Mononuclear cell (primary cell): ENCODE measurements around the gene LINGO1. TPM values are rescaled to one million over a fixed set of nuclear protein-coding genes. Genes with fewer than 3 reads are reported as not detected.

Experiments used
- H3K27me3 ChIP-seq: 2 replicates; pipeline ENCODE4 v1.6.0; 2011; ENCODE audit warnings: low read length, control low read depth; ENCODE audit not compliant: insufficient read depth
- H3K4me1 ChIP-seq: 2 replicates; pipeline ENCODE4 v1.5.1; 2011; ENCODE audit warnings: mild to moderate bottlenecking, low read length, control low read depth; ENCODE audit not compliant: insufficient read depth
- H3K4me3 ChIP-seq: 2 replicates; pipeline ENCODE4 v1.5.1; 2011; ENCODE audit warnings: mild to moderate bottlenecking, low read length, moderate library complexity
- H3K9me3 ChIP-seq: 2 replicates; pipeline ENCODE4 v1.5.1; 2011; ENCODE audit warnings: low read depth, mild to moderate bottlenecking, control low read depth, low read length
- total RNA-seq: library from RNA; depleted of rRNA; stranded (reverse); fragments of >200 nt; gene quantifications from one replicate; pipeline ENCODE4 v1.2.3, GENCODE V29; 2012

Gene LINGO1
- total RNA-seq, 1 donor = not detected

DNA sequence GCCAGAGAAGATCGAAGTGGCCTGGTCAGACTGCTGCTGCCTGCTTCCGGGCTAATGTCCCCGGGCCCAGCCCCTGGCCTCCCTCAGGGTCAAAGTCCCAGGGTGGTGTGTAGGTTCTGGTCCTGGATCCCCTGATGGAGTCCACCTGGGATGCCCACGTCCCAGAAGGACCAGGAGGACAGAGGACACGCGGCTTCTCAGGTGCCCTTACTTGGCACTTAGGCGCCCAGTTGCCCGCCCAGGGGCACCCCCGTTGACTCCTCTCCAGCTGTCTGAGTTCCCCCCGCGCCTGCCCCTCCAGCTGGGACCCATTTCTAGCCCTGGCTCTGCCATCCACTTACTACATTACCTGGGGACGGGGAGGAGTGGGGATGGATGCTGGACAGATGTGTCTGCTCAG, 44.6 kb downstream of the LINGO1 start:
- Histone ChIP-seq H3K4me3 (no peak overlapping the region), H3K4me1 (no peaks in the 10 kb centered on the region), H3K9me3 (no peaks in the 10 kb centered on the region), H3K27me3 (no peaks in the 10 kb centered on the region)

DNA sequence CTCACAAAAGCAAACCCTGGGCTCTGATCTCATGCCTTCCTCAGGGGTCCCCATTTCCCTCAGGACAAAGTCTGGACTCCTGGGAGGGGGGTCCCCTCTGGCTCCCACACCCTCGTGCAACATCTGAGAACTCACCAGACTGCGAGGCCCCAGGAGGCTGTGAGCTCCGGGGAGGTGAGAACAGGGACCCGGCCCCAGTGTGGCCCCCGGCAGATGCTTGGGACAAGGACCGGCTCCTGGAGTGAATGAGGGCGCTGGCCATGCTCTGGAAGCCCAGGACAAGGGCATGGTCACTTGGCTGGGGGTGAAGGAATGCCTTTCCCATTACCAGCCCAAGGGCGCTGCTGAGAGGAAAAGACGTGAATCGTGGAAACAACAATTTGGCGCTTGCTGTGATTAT, 48.0 kb downstream of the LINGO1 start:
- Histone ChIP-seq H3K27me3 (no peaks in the 10 kb centered on the region), H3K4me3 (no peak overlapping the region), H3K9me3 (no peaks in the 10 kb centered on the region), H3K4me1 (no peaks in the 10 kb centered on the region)

DNA sequence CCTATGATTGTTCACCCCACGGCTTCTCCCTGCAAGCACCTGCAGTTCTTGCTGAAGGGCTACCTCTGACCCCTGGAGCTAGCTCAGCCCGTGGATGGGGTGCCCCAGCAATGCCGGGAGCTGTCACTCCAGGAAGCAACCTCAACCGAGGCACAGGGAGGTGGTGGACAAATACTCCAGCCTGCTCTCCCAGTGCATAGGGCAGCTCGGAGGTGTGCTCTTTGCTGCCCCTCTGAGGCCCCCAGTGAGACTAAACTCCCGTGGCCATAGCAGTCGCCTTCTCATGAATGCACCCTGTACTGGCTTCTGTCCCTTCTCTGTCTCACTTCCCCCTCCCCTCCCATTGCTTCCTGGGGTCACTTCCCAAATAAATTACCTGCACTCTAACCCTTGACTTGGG, 48.5 kb downstream of the LINGO1 start:
- Histone ChIP-seq H3K9me3 (no peaks in the 10 kb centered on the region), H3K27me3 (no peaks in the 10 kb centered on the region), H3K4me3 (no peak overlapping the region), H3K4me1 (no peaks in the 10 kb centered on the region)

DNA sequence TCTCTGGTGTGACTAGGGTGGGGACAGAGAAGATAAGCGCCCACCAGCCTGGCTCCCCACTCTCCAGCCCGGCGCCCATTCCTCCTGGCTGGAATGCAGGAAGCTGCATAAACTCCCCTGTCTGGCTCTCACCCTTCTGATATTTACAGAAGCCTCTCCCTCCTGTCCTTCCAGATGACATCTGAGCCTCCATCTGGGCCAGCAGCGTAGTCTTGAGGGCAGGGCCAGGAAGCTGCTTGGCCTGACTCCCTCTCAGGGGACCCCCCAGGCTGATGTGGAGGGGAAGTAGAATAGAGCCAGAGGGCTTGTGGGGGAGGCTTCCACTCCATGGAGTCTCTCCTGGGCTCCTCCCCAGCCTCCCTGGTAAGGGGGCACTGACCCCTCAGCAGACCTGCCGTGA, 49.9 kb downstream of the LINGO1 start:
- Histone ChIP-seq H3K27me3 (no peaks in the 10 kb centered on the region), H3K4me1 (no peaks in the 10 kb centered on the region), H3K9me3 (no peaks in the 10 kb centered on the region), H3K4me3 (no peak overlapping the region)

DNA sequence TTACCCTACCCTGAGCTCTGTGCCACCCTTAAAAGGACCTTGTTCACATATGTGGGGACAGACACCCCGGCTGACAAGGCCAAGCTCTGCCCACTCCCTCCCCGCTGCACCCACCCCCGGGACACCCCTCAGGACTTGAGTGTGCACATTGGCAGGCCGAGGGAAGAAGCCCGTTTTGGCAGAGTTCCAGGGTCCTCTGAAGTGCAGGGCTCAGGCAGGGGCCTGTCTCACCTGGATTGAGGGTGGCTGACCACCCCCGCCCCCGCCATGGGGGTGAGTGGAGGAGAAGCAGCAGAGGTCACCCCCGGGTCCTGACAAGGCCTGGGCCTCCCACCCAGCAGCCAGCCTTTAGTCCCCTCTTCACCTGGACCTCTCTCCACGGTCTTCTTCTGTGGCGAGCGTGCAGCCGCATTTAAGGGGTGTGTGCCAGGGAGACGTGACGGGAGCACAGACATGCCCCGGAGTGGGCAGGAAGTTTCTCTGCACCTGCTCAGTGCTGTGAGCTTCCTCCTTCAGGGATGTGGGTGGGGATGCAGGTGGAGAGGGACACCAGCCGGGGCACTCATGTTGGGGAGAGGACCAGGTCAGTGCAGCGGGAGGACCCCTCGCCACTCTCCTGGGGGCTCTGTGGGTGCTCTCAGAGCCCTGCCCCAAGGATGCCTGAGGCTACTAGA, 50.7 kb downstream of the LINGO1 start:
- H3K27me3 ChIP-seq = no peaks in the 10 kb centered on the region
- H3K9me3 ChIP-seq = no peaks in the 10 kb centered on the region
- no peak overlapping the region for H3K4me3 ChIP-seq
- no peaks in the 10 kb centered on the region for H3K4me1 ChIP-seq

DNA sequence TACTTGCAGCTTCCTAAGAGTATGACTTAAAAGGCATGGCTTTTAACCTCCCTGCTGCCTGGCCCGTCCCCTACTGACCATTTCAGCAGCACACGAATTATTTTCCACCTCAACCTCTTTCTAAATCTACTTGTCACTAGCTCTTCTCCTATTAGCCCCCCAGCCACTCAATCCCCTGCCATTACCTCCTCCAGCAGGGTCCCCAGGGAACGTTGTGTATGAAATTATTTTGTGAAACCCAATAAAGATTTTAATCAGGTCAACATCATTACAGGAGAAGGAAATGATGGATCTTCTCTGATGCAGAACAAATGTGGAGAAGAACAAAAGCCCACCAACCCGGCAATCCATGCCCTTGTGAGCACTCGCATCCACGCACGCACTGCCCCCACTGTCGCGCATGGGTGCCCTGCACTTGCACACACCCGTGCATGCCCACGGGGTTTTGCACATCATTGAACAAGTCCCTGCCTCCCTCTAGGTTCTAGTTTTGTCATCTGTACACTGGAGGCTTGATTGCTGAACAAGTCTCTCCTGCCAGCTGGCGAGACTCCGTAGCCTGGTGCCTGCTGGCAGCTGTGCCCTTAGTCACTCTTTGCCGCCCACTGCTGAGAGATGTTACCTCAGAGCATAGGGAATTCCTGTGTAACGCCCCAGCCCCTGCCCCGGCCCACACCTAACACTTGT, 51.6 kb downstream of the LINGO1 start:
- no peaks in the 10 kb centered on the region for H3K9me3 ChIP-seq
- no peaks in the 10 kb centered on the region for H3K4me1 ChIP-seq
- no peaks in the 10 kb centered on the region for H3K27me3 ChIP-seq
- H3K4me3 ChIP-seq = no peak overlapping the region

DNA sequence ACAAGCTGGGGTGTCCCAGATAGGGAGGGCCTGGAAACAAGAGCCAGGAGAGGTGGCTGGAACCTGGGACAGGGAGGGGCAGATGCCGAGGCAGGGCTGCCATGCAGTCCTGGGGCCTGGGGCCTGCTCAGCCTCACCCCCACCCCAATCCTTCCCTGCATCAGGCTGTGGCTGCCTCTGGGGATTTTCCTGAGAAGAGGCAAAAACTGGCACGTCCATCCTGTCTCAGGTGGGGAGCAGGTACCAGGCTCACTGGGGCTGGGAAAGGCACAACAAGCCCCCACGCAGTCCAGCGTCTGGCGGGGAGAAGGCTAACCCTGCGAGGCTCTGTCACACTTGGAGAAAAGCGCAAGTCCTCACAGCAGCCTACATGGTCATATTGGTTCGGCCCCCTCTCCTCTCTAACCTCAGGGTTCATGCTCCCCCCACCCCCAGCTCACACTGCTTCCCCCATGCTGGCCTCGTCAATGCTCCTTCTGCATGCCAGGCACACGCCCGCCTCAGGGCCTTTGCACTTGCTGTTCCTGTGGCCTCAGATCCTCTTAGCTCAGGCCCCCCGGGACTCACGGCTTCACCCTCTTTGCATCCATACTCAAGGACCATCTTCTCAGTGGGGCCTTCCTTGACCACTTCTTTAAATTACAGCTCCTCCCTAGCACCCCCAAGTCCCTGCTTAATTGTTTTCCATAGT, 53.1 kb downstream of the LINGO1 start:
- no peaks in the 10 kb centered on the region for H3K4me1 ChIP-seq
- no peaks in the 10 kb centered on the region for H3K27me3 ChIP-seq
- no peaks in the 10 kb centered on the region for H3K9me3 ChIP-seq
- no peak overlapping the region for H3K4me3 ChIP-seq

DNA sequence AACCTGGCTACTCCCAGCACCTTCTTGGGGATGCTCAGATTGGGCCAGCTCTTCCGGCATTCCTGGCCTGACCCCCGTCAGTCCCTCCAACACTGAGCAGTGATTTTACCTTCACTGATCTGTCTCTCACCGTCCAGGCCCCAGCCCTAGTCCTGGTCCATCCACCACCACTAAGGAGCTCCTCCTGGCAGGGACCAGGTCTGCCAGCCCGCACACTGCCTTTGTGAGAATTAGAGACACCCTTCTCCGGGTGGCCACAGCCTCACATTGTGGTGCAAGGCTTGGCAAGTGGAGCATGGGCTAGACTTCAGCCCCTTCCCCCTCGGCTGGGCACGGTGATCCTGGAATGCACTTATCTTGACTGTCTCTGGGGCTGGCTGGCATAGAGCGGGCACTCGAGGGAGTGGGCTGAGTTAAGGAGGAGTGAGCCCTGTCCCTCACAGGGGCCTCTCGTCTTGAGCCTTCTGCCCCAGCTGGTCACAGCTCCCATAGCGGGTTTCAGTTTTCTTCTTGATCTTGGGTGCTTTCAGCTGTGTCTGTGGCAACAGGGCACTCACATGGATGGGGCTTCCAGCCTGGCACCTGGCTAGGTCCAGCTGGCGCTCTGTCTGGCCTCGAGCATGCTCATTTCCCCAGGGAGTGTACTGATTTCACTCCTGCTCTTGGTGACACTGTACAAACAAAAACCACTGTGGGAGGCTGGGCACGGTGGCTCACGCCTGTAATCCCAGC, 53.9 kb downstream of the LINGO1 start:
- H3K9me3 ChIP-seq = no peaks in the 10 kb centered on the region
- no peaks in the 10 kb centered on the region for H3K27me3 ChIP-seq
- H3K4me3 ChIP-seq = no peak overlapping the region
- H3K4me1 ChIP-seq = no peaks in the 10 kb centered on the region

DNA sequence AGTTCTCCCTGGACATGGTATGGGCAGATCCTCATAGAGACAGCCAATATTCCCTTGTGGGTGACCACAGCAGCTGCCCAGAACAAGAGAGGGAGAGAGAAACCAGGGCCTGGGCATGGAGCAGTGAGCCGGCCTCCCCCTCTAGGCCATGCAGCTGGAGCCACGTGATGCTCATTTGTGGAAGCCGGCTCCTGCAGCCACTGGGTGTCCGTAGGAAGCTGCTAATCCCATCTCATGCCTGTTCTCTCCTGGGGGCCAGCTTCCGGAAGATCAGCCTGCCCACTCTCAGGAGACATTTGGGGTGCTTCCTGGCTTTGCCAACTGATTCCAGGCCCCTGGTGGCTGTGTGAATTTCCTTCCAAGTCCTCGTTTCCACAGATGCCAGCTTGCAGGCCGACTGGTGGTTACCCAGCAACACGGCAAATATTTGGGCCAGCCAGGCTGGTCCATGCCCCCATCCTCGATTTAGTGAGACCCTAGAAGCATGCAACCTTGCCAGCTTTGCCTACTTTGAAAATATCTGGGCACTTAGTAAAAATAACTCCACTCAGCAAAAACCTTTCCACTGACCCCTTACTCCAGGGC, 55.3 kb downstream of the LINGO1 start:
- H3K4me3 ChIP-seq = no peak overlapping the region
- H3K4me1 ChIP-seq = no peaks in the 10 kb centered on the region
- no peaks in the 10 kb centered on the region for H3K9me3 ChIP-seq
- H3K27me3 ChIP-seq = no peaks in the 10 kb centered on the region

DNA sequence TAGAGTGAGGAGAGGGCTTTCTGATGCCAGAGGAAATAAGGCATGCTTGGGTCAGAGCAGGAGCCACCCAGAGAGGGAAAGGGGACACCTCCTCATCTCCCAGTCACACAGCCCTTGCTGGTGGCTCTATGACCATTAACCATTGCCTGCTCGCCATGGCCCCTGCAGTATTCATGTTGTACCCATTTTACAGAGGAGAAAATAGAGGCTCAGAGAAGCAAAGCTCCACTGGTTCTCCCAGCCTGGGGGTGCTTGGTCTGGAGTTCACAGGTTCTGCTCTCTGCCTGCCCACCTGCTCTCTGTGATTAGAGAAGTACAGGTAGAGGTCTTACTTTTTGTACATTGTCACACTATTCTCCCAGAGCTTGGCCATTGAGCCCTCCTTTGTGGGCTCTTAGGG, 56.2 kb downstream of the LINGO1 start:
- Histone ChIP-seq H3K4me1 (no peaks in the 10 kb centered on the region), H3K27me3 (no peaks in the 10 kb centered on the region), H3K9me3 (no peaks in the 10 kb centered on the region), H3K4me3 (no peak overlapping the region)

DNA sequence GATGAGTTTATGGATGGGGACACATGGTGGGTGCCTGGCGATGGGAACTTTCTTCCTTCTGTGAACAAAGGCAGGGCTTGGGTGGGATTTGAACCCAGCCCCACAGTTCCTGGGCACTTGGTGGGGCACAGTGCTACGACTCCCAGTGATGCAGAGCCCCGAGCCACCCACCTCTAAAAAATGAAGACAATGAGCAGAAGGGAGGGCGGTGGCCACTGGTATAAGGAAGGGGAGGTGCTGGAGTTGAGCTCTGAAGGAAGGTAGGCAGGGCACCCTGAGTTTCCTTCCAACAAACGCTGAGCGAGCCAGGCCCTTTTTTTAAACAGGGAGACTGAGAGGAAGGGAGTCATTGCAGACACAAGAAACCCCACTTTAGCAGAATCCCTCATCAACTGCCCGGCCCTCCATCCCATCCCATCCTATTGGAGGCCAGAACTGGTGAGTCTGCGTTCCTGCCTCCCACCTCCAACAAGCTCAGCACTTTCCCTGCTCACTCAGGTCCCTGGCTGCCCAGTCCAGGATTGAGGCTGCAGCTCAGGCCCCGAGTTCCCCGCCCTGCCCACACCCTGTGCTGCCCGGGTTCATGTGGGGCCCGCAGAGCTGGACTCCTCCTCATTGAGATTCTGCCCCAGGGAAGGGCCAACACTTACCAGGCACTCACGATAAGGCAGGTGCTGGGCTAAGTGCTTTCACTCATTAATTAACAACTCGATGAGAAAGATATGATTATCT, 57.3 kb downstream of the LINGO1 start:
- no peaks in the 10 kb centered on the region for H3K4me1 ChIP-seq
- H3K9me3 ChIP-seq = no peaks in the 10 kb centered on the region

DNA sequence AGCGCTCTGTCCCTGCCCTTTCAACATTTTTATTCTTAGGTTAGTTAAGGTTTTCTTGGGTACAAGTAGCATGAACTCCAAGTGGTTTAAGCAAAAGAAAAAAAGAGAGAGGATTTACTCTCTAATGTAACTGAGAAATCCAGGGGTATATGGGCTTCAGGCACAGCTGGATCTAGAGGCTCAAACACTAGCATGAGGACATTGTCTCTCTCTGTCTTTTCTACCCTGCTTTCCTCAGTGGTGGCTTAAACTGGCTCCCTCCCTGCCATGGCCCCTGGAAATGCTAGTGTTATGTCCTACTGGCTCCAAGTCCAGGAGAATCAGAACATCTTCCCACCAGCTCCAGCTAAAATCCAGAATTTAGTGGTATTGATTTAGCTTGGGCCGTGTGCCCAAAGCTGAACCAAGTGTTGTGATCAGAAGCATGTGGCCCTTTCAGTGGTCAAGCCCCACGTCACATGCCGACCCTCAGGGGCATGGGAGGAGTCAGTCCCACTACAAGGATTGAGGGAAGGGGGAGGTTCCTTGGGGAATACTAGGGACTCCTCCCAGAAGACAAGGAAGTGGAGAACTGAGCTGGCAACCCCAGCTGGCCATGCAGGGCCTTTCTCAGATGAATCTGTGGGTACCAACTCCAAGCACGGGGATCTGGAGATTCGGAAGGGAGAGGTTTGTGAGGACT, 58.0 kb downstream of the LINGO1 start:
- Histone ChIP-seq H3K4me1 (no peaks in the 10 kb centered on the region), H3K27me3 (no peaks in the 10 kb centered on the region), H3K4me3 (no peak overlapping the region), H3K9me3 (no peaks in the 10 kb centered on the region)

More for the DNA sequence above, 57.3 kb downstream of the LINGO1 start:
- H3K27me3 ChIP-seq = no peaks in the 10 kb centered on the region
- H3K4me3 ChIP-seq = no peak overlapping the region

DNA sequence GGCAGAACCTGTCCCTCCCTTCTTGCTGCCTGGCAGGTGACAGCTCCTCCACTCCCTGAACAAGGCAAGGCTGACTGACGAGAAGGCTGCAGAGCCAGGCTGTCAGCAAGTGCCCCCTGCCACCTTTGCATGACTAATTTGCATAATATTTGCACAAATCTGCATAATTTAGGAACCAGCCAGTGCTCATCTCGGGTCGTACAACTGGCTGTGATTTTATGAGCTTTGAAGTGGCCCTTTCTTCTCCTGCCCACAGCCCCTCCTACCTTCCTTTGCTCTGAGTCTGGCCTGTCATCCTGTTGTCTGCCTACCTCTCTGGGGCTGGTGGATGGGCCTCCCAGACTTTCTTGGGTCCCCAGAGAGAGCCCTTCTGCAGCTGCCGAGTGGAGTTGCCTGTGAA, 58.9 kb downstream of the LINGO1 start:
- no peak overlapping the region for H3K4me3 ChIP-seq
- H3K9me3 ChIP-seq = no peaks in the 10 kb centered on the region
- no peaks in the 10 kb centered on the region for H3K27me3 ChIP-seq
- no peaks in the 10 kb centered on the region for H3K4me1 ChIP-seq

DNA sequence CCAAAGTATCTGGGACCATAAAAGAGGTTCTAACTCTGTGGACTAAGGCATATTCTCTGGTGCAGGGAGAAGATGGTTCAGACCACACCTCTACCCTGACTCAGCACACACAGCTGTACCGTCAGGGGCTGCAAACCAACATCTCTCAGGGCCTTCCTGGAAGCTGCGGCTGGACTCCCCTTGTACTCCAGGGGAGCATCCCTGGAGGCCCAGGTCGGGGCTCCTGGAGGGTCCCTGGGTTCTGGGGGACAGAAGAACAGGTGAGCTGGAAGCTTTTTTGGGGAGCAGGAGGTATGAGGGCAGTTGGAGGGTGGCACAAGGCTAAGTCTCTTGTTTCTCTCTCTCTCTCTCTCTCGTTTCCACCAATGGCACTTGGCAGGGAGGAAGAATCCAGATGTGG, 60.5 kb downstream of the LINGO1 start:
- Histone ChIP-seq H3K9me3 (no peaks in the 10 kb centered on the region), H3K27me3 (no peaks in the 10 kb centered on the region), H3K4me3 (no peak overlapping the region), H3K4me1 (no peaks in the 10 kb centered on the region)
